GM10266 (cell line): ENCODE data around the gene AFF3.
"Not testable (repeated sequence)": the region's sequence is repeated elsewhere in the genome, so short reads cannot be mapped to it uniquely, and the experiment has no call there.

Experiments used
- DNase-seq: peaks from one replicate; pipeline ENCODE4 v3.0.0; 2012; ENCODE audit errors: extremely low spot score
- CTCF ChIP-seq: IDR thresholded peaks from 2 replicates; pipeline ENCODE4 v1.5.1; 2012; ENCODE audit warnings: mild to moderate bottlenecking, low read depth; ENCODE audit not compliant: control insufficient read depth, insufficient read depth; ENCODE audit errors: missing control alignments

Gene AFF3

DNA sequence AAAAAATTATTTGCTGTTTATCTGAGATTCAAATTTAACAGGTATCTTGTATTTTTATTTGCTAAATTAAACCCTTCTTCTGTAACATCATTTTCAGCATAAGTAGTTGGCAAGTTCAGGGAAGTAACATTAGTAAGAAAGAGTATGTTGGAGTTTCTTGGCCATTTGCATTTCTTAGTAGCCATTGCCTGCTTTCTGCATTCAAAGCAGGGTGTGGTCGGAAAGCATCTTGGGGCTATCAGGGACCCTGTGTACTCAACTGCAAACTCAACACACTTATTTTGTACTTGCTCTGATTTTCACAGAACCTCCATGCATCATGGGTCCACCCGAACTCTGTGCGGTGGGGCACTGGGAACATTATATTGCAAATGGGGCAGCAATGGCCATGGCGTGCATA is 622.2 kb downstream of the AFF3 start:
- TF ChIP-seq CTCF = no peak
- no peak for DNase-seq

DNA sequence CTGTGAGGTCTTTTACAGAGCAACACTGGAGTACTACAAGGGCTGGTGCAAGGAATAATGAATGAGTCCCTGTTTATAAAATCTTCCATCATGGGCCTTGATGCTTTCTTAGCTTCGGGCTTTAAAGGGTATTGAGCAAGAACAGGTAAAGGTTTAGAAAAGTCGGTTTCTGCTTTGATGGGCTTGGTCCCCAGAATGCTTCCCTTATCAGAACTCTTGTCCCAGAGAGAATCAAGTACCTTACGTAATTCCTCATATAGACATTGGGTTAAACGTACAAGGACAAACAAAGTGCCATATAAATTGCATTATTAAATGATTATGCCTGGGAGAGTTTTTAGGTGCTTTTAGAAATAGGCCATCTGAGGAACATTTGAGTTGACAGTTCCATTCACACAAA is 628.0 kb downstream of the AFF3 start:
- no peak for TF ChIP-seq CTCF
- no peak for DNase-seq

- DNase-seq = no peak
- no peak for TF ChIP-seq CTCF
Measured at GRCh38 chr2:99512181-99512591, 630.2 kb downstream of the AFF3 start.

DNA sequence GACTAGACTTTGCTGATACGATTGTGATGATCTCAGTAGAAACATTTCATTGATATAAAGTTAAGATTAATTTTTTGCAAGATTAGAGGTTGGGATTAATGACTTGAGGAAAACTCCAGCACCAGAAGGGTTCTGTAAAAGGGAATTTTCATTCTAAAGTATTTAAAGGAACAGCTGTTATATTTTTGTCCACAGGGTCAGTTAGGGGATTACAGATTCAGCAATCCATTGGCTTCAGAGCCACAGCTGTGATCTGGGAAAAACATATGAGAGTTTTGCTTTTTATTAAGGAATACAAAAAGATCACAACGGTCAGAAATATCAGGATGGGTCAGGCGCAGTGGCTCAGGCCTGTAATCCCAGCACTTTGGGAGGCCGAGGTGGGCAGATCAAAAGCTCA is 633.0 kb downstream of the AFF3 start:
- no peak for DNase-seq
- no peak for TF ChIP-seq CTCF

GRCh38 chr2:99507937-99508818 is 634.2 kb downstream of the AFF3 start:
- no peak for TF ChIP-seq CTCF
- DNase-seq = no peak

GRCh38 chr2:99504844-99505584 is 637.4 kb downstream of the AFF3 start:
- DNase-seq = no peak
- no peak for TF ChIP-seq CTCF

DNA sequence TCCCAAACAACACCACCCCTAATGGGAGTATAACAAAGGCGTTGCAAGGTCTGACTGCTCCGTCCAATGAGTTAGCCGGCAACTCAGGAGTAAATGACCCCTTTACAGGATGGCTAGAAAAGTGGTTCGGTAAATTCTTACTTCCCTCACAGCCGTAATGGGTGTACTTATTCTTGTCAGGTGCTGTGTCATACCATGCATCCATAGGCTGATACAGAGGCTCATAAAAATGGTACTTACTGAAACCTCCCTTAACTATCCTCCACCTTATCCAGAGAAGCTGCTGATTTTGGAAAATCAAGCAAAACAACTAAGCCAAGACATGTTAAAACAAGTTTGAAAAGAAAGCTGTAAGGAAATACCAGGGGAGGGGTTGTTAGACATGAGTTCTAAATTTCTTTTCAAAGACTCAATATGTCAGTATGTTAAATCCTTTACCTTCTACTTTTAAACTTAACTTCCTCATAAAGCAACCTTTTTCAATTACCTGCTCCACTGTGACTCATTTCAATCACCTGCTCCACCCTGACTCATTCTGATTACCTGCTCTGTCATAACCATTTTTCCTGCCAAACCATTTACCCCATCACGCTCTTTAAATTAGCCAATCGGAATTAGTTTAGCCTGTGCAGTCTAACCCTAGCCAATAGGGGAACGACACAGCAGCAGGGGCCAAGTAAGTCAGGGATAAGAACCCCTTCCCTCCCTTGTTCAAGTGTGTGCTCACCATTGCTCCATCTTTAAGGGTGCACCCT is 638.6 kb downstream of the AFF3 start:
- not testable (repeated sequence) for DNase-seq
